ENCODE data around the gene CAPN5. TPM values are rescaled to one million over a fixed set of nuclear protein-coding genes. Genes with fewer than 3 reads are reported as not detected.

CAPN5 gene
- total RNA-seq, 1 donor from 2014 or later, result 12.8 TPM

DNA sequence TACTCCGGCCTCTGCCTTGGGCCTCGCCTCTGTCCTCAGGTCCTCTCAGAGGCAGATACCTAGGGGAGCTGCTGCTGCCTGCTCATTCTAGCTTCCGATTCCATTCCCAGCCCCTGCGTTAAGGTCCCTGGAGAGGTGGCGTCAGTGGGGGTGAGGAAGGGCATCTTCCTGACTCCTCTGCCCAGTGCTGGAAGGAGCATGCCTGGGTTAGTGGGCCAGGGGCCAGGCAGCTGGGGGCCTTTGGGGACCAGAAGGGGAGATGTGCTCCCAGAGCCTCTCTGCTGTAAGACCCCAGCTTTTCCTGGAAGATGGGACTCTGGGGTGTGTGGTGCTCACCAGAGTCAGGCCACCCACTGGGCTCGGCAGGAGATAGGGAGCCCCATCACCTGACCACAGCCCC lies 57.7 kb downstream of the CAPN5 start:
- Mint-ChIP-seq H3K4me3 (ENCODE audit: unreplicated experiment) (no peak overlapping the region), H3K27ac (ENCODE audit: unreplicated experiment) (no peak overlapping the region)
- no peak for DNase-seq (ENCODE audit: extremely low spot score, unreplicated experiment)

DNA sequence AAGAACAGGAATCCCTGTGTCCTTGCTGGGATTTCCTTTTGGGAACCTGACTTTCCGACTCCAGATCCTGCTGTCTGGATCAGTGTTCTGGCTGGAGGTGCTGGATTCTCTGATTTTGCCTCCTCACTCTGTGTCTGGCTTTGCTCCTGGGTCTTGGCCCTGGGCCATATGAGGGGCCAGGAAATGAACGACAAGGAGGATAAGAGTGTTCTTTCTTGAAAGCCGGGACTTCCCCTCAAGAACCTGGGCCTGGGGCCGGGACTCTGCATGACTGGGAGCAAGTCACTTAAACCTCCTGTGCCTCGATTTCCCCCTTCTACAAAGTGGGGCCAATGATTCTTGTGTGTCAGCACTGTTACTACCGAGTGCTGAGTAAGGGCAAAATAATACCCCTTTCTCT lies 58.4 kb downstream of the CAPN5 start:
- Mint-ChIP-seq H3K27me3 (ENCODE audit: unreplicated experiment) (peaks cover 2% of the 10 kb centered on the region), H3K4me3 (ENCODE audit: unreplicated experiment) (no peak overlapping the region), H3K9me3 (ENCODE audit: unreplicated experiment) (no peaks in the 10 kb centered on the region), H3K36me3 (ENCODE audit: unreplicated experiment) (peaks cover 16% of the 10 kb centered on the region), H3K27ac (ENCODE audit: unreplicated experiment) (no peak overlapping the region), H3K4me1 (ENCODE audit: unreplicated experiment) (peaks cover 10% of the 10 kb centered on the region)
- TF ChIP-seq, protein P1, sequence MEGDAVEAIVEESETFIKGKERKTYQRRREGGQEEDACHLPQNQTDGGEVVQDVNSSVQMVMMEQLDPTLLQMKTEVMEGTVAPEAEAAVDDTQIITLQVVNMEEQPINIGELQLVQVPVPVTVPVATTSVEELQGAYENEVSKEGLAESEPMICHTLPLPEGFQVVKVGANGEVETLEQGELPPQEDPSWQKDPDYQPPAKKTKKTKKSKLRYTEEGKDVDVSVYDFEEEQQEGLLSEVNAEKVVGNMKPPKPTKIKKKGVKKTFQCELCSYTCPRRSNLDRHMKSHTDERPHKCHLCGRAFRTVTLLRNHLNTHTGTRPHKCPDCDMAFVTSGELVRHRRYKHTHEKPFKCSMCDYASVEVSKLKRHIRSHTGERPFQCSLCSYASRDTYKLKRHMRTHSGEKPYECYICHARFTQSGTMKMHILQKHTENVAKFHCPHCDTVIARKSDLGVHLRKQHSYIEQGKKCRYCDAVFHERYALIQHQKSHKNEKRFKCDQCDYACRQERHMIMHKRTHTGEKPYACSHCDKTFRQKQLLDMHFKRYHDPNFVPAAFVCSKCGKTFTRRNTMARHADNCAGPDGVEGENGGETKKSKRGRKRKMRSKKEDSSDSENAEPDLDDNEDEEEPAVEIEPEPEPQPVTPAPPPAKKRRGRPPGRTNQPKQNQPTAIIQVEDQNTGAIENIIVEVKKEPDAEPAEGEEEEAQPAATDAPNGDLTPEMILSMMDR (IDR thresholded peaks at IDR 0.05), result no peak
- DNase-seq (ENCODE audit: extremely low spot score, unreplicated experiment), result no peak

More for the DNA sequence above, 57.7 kb downstream of the CAPN5 start:
- peaks cover 2% of the 10 kb centered on the region for H3K27me3 Mint-ChIP-seq (ENCODE audit: unreplicated experiment)
- H3K9me3 Mint-ChIP-seq (ENCODE audit: unreplicated experiment), result no peaks in the 10 kb centered on the region
- TF ChIP-seq, protein P1 (IDR thresholded peaks at IDR 0.05), result no peak
- peaks cover 10% of the 10 kb centered on the region for H3K4me1 Mint-ChIP-seq (ENCODE audit: unreplicated experiment)
- peaks cover 16% of the 10 kb centered on the region for H3K36me3 Mint-ChIP-seq (ENCODE audit: unreplicated experiment)

DNA sequence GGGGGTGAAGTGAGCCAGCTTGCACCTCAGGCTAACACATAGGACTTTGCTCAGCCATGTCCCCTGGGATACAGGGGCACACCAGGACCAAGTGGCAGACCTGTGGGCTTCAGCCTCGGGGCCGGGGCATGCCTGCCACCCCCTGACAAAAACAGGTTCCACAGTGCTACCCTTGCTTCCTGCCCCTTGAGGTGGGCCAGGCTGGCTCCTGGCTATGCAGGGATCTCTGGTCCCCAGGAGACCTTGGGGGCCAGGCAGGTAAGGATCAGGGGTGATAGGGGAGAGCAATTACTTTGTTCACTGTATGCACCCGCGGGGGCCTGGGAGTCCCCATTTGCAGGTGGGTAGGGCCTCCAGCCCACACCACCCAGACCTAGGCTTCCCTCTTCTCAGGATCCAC lies 58.9 kb downstream of the CAPN5 start:
- Mint-ChIP-seq H3K4me1 (ENCODE audit: unreplicated experiment) (peaks cover 10% of the 10 kb centered on the region), H3K36me3 (ENCODE audit: unreplicated experiment) (peaks cover 13% of the 10 kb centered on the region), H3K9me3 (ENCODE audit: unreplicated experiment) (no peaks in the 10 kb centered on the region), H3K4me3 (ENCODE audit: unreplicated experiment) (no peak overlapping the region), H3K27me3 (ENCODE audit: unreplicated experiment) (peaks cover 2% of the 10 kb centered on the region), H3K27ac (ENCODE audit: unreplicated experiment) (no peak overlapping the region)
- TF ChIP-seq, protein P1 (IDR thresholded peaks at IDR 0.05), result no peak
- no peak for DNase-seq (ENCODE audit: extremely low spot score, unreplicated experiment)

DNA sequence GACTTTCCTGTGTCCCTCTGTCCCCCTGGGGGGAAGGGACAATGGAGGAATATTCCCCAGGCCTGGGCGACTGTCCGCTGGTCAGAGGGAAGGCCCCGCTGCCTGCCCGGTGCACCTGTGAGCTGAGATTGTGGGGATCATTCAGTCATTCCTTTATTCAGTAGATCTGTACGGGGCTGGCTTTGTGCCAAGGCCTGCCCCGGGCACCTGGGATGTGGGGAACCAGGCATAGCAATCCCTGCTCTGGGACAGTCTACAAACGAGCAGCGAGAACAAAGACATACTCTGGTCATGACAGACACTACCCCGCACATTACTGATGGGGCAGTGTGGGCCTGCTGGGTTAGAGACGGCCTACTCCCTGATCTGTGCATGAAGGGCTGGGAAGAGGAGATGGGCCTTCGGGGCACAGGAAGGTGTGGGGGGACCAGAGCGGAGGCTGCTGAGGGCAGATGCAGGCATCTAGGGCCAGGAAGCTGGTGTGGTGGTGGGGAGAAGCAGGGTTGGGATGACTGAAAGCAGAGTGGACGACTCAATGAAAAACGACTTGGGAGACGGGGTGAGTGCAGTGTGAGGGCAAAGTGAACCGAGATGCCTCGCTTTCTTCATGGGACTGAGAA lies 59.5 kb downstream of the CAPN5 start:
- H3K4me3 Mint-ChIP-seq (ENCODE audit: unreplicated experiment), result no peak overlapping the region
- TF ChIP-seq, protein P1 (IDR thresholded peaks at IDR 0.05), result no peak
- no peaks in the 10 kb centered on the region for H3K9me3 Mint-ChIP-seq (ENCODE audit: unreplicated experiment)
- H3K27ac Mint-ChIP-seq (ENCODE audit: unreplicated experiment), result no peak overlapping the region
- peaks cover 8% of the 10 kb centered on the region for H3K36me3 Mint-ChIP-seq (ENCODE audit: unreplicated experiment)
- DNase-seq (ENCODE audit: extremely low spot score, unreplicated experiment), result no peak
- peaks cover 10% of the 10 kb centered on the region for H3K4me1 Mint-ChIP-seq (ENCODE audit: unreplicated experiment)
- H3K27me3 Mint-ChIP-seq (ENCODE audit: unreplicated experiment), result peaks cover 2% of the 10 kb centered on the region

DNA sequence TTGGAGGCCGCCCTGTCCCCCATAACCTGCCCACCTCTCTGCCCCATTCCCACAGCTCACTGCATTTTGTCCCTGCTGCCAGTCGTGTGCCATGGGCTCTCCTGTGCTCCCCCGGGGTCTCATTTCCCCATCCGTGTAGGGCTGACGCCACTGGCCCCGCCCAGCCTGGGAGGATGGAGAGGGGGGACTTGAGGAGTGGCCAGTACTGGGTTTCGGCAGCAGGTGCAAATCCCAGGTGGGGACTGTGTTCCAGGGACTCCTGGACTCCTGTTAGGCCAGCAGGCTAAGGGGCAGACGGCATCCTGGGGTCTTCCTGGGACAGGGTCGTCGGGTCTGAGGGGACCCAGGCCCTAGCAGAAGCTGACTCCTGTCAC lies 60.1 kb downstream of the CAPN5 start:
- no peak overlapping the region for H3K4me3 Mint-ChIP-seq (ENCODE audit: unreplicated experiment)
- H3K4me1 Mint-ChIP-seq (ENCODE audit: unreplicated experiment), result peaks cover 10% of the 10 kb centered on the region
- no peaks in the 10 kb centered on the region for H3K9me3 Mint-ChIP-seq (ENCODE audit: unreplicated experiment)
- TF ChIP-seq, protein P1 (IDR thresholded peaks at IDR 0.05), result no peak
- no peak for DNase-seq (ENCODE audit: extremely low spot score, unreplicated experiment)
- H3K27me3 Mint-ChIP-seq (ENCODE audit: unreplicated experiment), result peaks cover 2% of the 10 kb centered on the region
- peaks cover 8% of the 10 kb centered on the region for H3K36me3 Mint-ChIP-seq (ENCODE audit: unreplicated experiment)
- no peak overlapping the region for H3K27ac Mint-ChIP-seq (ENCODE audit: unreplicated experiment)

Measured in osteocyte (in vitro differentiated cells).